Measurements from ENCODE around the gene PRKCQ.

- no peak for TF ChIP-seq POLR2A (IDR thresholded peaks at IDR 0.05; ENCODE audit: low read depth, low read length)
- no peak for TF ChIP-seq SPI1 (IDR thresholded peaks at IDR 0.05; ENCODE audit: low read depth, low read length)
- no peak for TF ChIP-seq POLR2AphosphoS5 (IDR thresholded peaks at IDR 0.05; ENCODE audit: low read depth, low read length)
These were observed 57.8 kb downstream of the PRKCQ start for GRCh38 chr10:6522230-6522629.
